B cell (primary cell): ENCODE data around the gene PYGO1.

Experiments
- CTCF ChIP-seq: fragments of 200-600 bp; IDR thresholded peaks from one replicate; pipeline ENCODE4 v1.8.0; 2022; ENCODE audit warnings: antibody characterized with exemption, mild to moderate bottlenecking
- EZH2 ChIP-seq: IDR thresholded peaks from 2 replicates; pipeline ENCODE4 v1.6.1; 2012; ENCODE audit warnings: borderline replicate concordance, low read depth, mild to moderate bottlenecking, moderate library complexity, low read length; ENCODE audit not compliant: insufficient read depth, poor library complexity, severe bottlenecking

DNA sequence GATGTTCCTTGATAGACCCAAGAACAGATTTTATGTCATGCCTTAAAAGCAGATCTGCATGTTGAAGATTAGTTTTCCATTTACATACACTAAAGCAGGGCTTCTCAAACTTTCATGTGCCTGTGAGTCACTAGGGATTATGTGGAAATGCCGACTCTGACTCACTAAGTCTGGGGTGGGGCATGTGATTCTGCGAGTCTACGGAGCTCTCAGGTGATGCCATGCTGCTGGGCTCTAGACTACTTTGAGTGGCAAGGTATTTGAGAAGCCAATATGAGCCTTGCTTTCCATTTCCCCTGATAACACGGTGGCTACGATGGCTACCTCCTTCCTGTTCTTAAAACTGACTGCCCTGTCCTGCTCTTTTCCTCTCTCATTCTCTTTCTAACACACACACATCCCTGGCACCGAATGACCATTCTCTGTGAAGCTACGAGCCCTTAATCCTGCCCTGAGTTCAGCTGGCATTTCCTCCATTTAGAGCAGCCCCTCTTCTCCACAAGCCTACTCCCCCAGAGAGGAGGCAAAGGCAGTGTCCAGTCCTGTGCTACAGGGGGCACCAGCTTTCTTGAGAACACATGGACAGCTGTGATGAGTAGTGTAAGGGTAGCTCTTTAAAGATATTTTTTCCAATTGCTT lies 39.7 kb upstream of the PYGO1 start:
- TF ChIP-seq EZH2 = no peak
- TF ChIP-seq CTCF = no peak
